ENCODE data around the gene PYCR2.

The PYCR2 gene

GRCh38 chr1:225917536-225917935 is 6.5 kb downstream of the PYCR2 start:
- DNase-seq = no peak

GRCh38 chr1:225917101-225917500 is 6.9 kb downstream of the PYCR2 start:
- DNase-seq = no peak

GRCh38 chr1:225915538-225915991 is 8.5 kb downstream of the PYCR2 start:
- no peak for DNase-seq

GRCh38 chr1:225914947-225915346 is 9.1 kb downstream of the PYCR2 start:
- no peak for DNase-seq

- no peak for DNase-seq
Observed at GRCh38 chr1:225914391-225914790, 9.7 kb downstream of the PYCR2 start.

GRCh38 chr1:225911191-225912130 is 12.6 kb downstream of the PYCR2 start:
- no peak for DNase-seq

- DNase-seq = no peak
Observed at GRCh38 chr1:225909477-225909876, 14.6 kb downstream of the PYCR2 start.

- DNase-seq = peak; percentile 56
Observed at GRCh38 chr1:225908773-225909172, 15.3 kb downstream of the PYCR2 start.

- no peak for DNase-seq
Observed at GRCh38 chr1:225908013-225908640, 15.9 kb downstream of the PYCR2 start.

GRCh38 chr1:225907341-225907740 is 16.7 kb downstream of the PYCR2 start:
- DNase-seq = no peak

GRCh38 chr1:225906467-225906866 is 17.6 kb downstream of the PYCR2 start:
- no peak for DNase-seq

GRCh38 chr1:225903623-225904022 is 20.4 kb downstream of the PYCR2 start:
- no peak for DNase-seq

- no peak for DNase-seq
Observed at GRCh38 chr1:225899044-225899925, 24.8 kb downstream of the PYCR2 start.

- no peak for DNase-seq
Observed at GRCh38 chr1:225897595-225898514, 26.2 kb downstream of the PYCR2 start.

GRCh38 chr1:225896937-225897549 is 27.0 kb downstream of the PYCR2 start:
- DNase-seq = no peak

GRCh38 chr1:225896494-225896893 is 27.6 kb downstream of the PYCR2 start:
- DNase-seq = no peak

GRCh38 chr1:225892307-225892706 is 31.7 kb downstream of the PYCR2 start:
- DNase-seq = no peak

GRCh38 chr1:225891229-225891972 is 32.6 kb downstream of the PYCR2 start:
- DNase-seq = no peak

GRCh38 chr1:225890346-225891228 is 33.5 kb downstream of the PYCR2 start:
- no peak for DNase-seq

GRCh38 chr1:225889743-225890142 is 34.3 kb downstream of the PYCR2 start:
- no peak for DNase-seq
